ENCODE results near the gene APBA2.
"Not testable (repeated sequence)": the region's sequence is repeated elsewhere in the genome, so short reads cannot be mapped to it uniquely, and the experiment has no call there.

The APBA2 gene

GRCh38 chr15:29142129-29142747, 256.5 kb downstream of the APBA2 start:
- no peak for DNase-seq

DNA sequence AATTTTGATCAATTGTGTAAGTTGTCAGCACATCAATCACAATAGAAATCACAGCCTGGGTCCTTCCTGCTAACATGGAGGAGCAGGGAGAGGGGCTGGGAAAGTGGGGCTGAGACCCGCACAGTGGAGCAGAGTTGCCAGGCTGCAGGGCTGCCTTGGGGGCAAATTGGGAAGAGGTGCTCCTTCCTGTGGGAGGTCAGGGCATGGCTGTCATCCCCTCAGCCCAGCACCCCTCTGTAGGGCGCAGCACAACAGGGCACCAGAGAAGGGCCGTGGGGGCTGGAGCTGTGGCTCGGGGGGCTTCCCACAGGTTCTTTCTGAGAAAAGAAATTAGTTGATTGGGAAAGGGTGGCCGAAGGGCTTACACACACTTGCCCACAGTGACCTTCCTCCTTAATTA, 257.5 kb downstream of the APBA2 start:
- no peak for DNase-seq

DNA sequence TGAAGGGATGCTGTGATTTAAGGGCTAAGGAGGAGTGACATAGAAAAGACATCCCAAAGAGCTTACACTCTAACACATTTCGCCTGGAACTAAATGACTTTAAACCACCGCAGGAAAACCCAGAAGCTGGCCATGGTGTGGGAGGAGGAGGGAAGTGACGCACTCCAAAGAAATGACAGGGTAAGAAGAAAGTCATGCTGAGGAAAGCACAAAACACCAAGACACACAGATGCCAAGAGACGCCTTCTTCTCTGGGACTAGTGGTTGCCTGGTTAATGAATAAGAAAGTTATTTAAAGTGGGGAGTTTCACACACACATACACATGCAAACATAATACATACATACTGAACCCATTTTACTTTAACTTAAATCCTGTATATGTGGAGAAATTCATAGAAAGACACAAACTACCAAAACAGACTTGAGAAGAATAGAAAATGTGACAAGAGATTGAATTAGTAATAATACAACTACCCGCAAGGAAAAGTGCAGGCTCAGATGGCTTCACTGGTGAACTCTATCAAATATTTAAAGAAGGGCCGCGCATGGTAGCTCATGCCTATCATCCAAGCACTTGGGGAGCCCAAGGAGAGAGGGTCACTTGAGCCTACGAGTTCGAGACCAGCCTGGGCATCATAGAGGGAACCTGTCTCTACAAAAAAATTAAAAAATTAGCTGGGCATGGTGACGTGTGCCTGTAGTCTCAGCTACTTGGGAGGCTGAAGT, 258.3 kb downstream of the APBA2 start:
- DNase-seq, result no peak

GRCh38 chr15:29149738-29150075, 263.9 kb downstream of the APBA2 start:
- DNase-seq, result no peak

DNA sequence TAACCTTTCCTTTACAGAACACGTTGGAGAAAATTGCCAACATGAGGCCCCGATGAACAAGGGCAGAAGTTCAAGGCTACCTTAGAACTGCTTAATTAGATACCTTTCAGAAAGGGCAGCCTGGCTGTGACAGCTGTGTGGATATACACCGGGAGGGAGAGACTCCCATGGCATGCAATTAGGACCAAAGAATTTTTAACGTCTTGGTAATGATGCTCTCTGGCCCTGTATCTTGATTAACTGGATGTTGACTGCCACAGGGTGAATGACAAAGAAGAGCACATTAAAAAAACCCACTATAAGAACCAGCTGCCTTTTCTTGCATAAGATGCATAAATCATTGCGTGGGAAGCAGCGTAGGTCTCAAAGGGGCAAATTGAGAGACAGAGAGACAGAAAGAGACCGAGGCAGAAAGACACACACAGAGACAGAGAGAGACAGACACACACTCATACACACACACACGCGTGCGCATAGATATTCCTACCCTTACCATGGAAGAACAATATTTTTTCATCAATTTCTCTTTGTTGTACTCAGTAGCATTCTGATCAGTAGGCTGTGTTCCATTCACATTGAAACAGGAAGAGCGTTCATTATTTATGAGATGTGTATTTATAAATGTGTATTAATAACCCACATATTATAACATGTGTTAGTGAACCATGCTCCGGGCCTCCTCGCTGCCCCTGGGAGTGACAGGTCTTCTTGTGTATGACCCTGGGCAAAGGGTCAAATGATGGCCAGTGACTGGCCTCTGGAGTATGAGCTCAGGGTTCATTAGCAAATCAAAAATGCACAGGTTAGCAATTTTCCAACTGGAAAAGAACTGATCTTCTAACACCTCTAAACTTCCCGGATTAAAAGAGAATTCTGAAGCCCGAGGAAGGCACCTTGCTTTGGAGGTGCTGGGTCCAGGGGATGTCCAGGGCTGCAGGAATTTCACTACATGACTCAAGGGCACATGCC, 265.0 kb downstream of the APBA2 start:
- DNase-seq, result no peak

GRCh38 chr15:29151484-29151857, 265.7 kb downstream of the APBA2 start:
- DNase-seq, result no peak

DNA sequence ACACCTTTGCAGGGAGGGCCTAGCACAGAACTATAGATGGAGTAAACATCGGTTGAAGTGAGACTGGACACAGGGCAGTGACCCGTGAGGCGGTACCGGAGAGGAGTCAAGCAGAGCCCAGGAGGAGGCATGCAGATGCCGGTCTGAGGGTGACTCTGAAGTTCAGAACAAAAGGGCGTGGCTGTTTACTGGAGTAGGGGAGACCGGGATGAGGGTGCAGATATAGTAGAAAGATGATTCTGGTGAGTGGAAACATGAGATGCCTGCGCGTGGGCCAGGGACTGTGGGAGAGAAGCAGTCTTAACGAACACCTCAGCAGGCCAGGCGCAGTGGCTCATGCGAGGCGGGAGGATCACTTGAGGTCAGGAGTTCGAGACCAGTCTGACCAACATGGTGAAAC, 270.7 kb downstream of the APBA2 start:
- no peak for DNase-seq

GRCh38 chr15:29159771-29160455, 274.1 kb downstream of the APBA2 start:
- no peak for DNase-seq

- DNase-seq, result no peak
These were observed 276.6 kb downstream of the APBA2 start for GRCh38 chr15:29162411-29162810.

DNA sequence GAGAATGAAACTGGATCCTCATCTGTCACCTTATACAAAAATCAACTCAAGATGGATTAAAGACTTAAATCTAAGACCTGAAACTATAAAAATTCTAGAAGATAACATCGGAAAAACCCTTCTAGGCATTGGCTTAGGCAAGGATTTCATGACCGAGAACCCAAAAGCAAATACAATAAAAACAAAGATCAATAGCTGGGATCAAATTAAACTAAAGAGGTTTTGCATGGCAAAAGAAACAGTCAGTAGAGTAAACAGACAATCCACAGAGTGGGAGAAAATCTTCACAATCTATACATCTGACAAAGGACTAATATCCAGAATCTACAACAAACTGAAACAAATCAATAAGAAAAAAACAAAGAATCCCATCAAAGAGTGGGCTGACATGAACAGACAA, 281.3 kb downstream of the APBA2 start:
- DNase-seq, result not testable (repeated sequence)
